NCI-H345 (cell line): Measurements from ENCODE around the gene HSF4.

Experiments used
- DNase-seq: peaks from one replicate; lab custom pipeline; 2025; lab: John Stamatoyannopoulos, UW

Gene HSF4

DNA sequence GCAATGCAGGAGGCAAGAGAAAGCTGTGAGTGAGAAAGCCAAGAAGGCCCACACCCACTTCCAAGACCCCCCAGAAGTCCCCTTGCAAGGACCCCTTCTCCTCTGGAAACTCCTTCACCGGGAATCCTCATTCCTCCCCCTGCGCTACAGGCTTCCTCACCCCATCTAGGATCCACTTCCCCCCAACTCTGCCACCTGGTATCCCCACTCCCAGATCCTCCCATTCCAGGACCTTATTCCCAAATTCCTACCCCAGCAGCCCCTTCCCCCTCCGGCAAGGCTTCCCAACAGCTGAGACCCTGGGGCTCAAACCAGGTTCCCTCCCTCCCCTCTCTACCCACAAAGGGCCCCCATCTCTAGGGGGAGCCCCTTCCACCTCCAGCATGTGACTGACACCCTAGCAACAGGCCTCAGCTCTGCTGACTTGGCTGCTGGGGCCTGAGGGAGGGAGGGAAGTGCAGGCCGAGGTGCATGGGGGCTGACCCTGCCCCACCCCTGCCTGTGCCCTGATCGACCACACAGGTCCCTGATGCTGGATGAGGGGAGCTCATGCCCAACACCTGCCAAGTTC lies 2.1 kb downstream of the HSF4 start:
- no peak for DNase-seq

DNA sequence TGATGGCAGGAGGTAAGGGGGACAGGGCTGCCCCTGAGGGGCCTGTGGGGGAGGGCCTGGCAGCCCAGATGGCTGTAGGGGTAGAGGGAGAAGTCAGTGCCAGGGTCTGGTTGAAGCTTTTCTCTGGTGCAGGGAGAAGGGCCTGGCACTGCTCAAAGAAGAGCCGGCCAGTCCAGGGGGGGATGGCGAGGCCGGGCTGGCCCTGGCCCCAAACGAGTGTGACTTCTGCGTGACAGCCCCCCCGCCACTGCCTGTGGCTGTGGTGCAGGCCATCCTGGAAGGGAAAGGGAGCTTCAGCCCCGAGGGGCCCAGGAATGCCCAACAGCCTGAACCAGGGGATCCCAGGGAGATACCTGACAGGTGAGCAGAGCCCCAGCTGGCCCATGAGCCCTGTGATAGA lies 3.0 kb downstream of the HSF4 start:
- DNase-seq: no peak

DNA sequence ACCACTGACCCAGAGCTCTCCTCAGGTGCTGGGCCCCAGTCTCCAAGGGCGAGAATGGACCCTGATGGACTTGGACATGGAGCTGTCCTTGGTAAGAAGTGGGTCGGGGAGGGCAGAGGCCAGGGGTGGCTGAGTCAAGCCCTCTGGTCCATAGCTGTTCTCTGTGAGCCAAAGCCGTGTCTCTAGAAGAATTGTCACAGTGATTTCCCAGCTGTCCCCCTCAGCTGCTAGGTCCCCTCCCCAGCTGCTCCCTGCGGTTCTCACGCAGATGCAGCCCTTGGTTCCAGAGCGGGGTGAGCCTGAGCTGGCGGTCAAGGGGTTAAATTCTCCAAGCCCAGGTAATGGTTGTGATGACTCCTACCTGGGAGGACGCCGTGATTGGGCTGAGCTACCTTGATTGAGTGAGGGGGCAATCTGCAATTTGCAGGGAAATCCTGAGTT lies 4.5 kb downstream of the HSF4 start:
- DNase-seq: no peak

DNA sequence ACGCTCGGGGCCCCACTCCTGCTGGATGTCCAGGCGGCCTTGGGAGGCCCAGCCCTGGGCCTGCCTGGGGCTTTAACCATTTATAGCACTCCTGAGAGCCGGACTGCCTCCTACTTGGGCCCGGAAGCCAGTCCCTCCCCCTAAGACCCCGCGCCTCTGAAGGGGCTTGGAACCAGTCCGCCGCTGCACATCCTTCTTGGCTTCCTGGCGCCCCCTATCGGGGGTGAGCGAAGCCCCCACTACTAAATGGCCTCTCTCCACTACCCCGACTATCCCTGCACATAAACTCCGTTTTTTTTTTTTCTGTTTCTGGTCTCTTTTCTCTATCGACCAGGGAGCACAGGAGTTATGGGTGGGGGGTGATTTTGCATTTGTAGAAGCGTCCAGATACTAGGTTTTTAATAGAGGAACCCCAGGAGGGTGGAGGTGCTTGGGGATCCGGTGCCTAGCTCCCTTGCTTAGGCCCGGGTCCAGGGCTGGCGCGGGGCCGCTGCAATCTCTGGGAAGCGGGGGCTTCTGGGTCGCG lies 5.2 kb downstream of the HSF4 start:
- DNase-seq: no peak

DNA sequence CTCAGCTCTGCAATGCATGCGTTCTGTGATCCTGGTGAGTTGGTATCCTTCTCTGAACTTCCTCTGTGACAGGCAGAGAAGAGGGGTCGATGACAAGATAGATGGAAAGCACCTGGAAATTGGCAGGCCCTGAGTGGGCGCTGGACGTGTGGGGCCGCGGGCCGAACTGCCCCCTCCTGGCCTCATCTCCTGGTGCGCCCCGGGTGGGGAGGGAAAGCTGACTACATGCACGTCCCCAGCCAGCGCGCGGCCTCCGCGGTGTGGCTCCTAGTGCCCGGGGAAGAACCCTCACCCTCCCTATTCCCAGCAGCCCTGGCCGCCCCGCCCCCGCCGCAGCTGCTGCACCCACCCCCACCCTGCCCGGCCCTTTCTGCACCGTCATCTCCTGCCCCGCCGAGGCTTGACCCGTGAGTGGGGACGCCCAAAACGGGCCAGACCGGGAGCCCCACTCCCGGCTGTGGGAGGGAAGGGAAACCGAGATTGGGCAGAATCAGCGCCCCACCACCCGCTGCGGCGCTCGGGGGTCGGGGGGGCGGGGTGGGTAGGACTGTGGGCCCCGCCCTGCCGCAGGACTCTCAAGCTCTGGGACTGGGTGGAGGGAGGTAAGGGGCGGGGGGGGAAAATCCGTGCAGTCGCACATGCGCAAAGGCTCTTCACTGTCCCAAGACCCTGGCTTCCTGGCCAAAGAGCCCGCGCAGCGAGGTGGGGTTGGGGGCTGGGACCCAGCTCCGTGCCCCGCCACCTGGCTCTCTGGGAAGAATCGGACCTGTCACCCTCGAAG lies 5.8 kb downstream of the HSF4 start, which contains the start of gene NOL3:
TSS of gene NOL3 (plus strand) at position 371 of the 781 bp plus-strand sequence.
- peak; percentile 73 for DNase-seq

DNA sequence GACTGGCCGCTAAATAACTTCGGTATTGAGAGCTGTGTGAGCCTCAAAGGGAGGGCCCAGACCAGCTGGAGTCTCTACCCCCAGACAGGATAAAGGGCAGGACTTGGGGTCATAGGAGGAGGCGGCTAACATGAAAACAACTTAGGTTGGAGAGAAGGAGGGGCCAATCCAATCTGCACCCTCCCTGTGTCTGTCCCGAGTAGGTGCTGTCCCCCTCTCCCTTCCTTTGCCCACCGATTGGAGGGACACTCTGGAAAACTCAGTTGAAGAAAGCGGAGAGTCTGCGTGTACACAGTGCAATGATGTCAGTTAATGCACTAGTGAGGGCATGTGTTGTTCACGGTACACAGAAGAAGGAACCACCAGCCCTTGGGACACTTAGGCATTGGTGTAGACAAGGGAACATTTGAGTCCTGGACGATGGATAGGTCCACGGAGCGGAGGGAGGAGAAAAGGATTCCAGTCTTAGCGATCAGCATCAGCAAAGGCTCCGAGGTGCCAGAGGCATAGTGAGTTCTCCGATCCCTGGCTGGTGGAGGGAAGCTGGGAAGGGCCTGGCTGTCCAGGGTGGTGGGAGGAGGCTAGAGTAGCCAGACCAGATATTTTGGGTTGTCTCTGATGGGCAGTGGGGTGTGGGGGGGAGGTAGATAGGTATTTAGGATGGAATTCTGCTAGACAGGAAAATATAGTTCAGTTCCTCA lies 6.6 kb downstream of the HSF4 start:
- no peak for DNase-seq

DNA sequence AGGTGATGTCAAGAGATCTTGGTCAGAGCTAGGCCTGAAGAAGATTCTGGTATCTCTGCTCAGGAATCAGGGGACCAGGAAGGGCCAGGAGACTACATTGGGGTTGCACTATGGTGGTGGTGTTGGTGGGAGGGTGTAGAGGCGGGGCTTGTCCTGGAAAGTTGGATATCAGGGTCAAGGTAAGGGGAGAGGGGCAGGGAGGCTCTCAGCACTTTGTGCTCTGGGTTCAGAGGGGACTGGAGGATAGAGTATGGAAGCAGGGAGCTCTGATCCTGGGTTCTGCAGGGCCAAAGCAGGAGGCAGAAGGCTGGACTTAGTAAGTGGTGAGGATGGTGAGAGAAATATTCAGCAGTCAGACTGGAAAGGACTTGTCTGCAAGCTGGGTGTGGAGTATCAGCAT lies 8.8 kb downstream of the HSF4 start:
- no peak for DNase-seq

DNA sequence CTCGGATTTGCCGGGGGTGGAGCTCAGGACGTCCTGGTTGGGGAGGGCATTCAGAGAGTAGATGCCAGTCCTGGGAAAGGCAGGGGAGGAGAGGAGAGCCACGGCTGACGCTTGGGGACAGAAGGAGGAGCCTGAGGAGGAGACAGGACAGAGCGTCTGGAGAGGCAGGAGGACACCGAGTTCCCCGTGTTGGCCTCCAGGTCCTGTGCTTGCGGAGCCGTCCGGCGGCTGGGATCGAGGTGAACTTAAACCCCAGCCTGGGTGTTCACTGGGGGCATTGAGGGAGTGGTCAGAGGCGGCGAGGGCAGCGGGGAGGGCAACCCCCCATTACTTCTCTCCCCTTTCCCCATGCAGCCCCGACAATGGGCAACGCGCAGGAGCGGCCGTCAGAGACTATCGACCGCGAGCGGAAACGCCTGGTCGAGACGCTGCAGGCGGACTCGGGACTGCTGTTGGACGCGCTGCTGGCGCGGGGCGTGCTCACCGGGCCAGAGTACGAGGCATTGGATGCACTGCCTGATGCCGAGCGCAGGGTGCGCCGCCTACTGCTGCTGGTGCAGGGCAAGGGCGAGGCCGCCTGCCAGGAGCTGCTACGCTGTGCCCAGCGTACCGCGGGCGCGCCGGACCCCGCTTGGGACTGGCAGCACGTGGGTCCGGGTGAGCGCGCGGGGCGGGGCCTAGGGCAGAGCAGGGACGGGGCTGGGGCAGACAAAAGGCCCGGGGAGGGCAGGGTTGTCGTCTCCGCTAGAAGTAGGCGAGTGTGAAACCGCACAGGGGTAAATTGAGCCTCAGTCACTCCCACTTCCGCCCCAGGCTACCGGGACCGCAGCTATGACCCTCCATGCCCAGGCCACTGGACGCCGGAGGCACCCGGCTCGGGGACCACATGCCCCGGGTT lies 9.5 kb downstream of the HSF4 start:
- DNase-seq: peak; percentile 47

DNA sequence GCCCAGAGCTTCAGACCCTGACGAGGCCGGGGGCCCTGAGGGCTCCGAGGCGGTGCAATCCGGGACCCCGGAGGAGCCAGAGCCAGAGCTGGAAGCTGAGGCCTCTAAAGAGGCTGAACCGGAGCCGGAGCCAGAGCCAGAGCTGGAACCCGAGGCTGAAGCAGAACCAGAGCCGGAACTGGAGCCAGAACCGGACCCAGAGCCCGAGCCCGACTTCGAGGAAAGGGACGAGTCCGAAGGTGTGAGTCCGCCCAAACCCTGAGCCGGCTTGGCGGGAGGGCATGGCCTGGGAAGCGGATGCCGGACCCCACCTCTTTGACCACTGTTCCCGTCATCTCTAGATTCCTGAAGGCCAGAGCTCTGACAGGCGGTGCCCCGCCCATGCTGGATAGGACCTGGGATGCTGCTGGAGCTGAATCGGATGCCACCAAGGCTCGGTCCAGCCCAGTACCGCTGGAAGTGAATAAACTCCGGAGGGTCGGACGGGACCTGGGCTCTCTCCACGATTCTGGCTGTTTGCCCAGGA lies 10.2 kb downstream of the HSF4 start:
- DNase-seq: no peak

DNA sequence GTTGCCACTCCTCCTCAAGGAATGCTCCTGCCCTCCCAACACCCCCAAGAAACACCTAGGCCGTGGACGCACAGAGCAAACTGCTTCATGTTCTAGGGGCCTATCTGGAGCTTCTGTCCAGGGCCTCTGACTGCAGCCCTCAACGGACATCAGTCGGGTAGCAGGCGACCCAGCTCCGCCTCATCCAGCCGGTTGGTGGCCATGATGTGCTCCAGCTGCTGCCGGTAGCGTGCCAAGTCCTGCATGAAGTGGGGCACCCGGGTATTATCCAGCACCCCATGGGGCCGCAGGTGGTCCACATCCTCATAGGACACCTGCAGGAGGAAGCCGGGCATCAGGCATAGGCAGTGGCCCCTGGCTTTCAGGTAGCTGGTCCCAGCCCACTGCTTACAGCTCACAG lies 12.1 kb downstream of the HSF4 start:
- DNase-seq: peak; percentile 73

DNA sequence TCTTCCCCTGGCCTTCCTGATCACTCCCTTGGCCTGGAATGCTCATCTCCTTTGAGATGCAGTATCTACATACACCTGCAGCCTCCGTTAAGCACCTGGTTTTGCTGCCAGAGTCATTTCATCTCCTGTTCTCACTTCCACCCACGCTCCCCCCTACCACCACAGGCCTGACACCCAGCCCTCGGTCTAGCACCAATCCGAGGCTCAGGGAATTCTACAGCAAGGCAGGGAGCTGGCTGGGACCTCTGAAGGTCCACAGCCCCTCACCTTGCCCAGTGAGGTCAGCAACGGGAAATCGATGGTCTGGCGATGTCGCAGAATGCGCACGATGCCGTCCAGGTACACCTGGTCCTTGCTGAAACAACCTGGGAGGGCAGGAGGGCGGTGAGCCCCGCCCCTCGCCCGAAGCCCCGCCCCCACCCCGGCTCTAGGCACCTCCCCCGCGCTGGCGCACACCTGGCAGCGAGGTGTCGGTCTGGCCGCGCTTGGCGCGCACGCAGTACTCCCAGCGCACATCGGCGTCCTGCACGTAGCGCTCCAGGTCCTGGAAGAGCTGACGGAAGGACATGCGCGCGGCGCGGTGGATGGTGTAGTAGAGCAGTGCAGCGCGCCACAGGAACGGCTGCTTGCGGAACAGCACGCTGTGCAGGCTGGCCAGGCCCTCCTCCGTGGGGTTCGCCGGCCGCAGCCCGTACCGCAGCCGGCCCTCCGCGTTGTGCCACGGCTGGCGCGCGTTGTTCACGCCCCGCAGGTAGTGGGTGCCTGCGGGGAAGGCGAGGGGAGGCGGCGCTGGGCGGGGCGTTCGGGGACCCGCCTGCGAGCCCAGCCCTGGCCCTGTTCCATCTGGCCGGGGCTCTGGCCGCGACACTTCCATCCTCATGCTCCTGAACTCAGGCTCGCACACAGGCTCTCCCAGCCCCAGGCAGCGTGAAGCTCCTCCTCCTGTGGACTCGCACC lies 13.5 kb downstream of the HSF4 start:
- peak; percentile 90 for DNase-seq

DNA sequence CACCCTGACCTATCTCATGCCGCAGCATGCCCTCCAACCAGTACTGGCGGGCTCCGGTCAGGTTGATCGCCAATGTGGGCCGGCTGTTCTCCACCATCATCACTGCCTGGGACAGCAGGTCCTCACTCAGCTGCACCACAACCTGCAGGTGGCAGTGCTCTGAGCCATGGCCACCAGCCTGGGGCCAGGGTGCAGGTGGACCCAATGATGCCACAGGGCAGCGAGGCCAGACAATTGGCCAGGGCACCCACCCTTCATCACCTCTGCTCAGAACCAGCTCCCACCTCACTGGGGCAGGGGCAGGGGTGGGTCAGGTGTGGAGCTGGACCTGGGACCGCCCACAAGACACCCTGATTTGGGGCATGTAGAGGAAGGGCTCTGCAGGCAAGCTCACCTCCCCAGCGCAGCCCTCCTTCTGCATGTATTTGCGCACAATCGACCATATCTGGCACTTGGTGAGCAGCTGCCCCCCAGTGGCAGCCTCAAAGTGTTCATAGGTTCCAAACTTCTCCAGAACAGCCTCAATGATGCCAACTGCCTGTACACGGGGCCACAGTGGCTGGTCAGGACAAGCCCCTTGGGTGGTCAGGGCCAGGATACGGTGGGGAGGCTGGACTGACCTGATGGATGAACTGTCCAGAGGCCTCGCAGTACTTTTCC lies 15.0 kb downstream of the HSF4 start:
- no peak for DNase-seq

DNA sequence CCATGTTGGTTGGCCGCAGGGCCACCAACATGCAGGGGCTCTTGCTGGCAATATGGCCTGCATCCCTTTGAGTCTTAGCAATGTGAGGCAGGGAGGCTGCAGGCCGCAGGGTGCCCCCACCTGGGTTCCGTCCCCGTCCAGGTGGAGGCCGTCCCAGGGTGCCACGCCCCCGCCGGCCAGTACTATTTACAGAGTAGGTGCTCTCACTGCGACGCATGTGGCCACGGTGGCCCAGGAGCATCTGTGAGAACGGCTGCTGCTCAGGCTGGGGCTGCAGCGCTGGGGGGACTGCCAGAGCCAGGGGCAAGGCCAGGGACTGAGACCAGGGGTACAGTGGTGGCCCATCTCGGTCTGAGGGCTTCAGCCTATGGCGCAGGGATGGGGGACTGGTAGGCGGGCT lies 15.6 kb downstream of the HSF4 start:
- DNase-seq: no peak

DNA sequence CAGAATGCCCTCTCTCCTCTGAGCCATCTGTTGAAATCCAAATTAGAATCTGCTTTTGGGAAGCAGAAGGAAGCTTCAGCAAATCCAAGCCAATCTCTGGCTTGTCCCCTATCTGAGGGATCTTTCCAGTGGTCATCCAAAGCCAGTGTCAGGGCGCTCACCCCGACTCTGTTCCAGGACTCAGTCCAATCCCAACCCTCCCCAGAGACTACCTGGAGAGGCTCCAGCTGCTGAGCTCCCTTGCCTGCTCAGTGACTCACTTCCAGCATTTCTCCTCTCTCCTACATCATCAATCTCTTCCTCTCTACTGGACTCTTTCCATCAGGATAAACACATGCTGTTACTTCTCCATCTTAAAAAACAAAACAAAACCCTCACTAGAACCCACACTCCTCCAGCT lies 16.8 kb downstream of the HSF4 start:
- DNase-seq: no peak

DNA sequence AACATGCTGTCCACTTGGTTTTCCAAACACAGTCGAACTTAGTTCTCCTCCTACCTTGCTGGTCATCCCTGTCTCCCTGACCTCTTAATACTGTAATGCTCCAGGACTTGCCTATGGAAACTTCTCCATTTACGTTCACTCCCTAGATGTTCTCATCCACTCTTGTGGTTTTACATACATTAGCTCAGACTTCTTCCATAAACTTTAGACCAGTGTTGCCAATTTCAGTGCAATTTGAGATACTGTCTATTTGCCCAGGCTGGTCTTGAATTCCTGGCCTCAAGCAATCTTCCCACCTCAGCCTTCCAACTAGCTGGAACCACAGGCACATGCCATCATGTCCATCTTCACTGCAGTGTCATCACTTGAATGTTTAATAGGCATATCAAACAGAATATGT lies 17.7 kb downstream of the HSF4 start:
- no peak for DNase-seq

DNA sequence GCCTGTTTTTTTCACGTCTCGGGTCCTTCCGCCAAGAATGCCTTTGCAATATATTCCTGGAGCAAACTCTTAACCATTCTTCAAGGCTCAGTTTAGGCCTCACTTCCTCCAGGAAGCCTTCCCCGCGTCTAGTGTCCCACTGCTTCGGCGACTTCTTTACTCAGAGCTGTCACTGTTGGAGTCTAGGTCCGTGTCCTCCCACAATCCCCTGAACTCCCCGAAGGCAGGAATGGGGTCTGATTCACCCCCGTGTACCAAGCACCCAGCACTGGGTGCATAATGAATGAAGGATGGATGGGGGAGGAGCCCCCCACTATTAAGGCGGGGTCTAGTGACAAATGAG lies 18.7 kb downstream of the HSF4 start:
- no peak for DNase-seq

DNA sequence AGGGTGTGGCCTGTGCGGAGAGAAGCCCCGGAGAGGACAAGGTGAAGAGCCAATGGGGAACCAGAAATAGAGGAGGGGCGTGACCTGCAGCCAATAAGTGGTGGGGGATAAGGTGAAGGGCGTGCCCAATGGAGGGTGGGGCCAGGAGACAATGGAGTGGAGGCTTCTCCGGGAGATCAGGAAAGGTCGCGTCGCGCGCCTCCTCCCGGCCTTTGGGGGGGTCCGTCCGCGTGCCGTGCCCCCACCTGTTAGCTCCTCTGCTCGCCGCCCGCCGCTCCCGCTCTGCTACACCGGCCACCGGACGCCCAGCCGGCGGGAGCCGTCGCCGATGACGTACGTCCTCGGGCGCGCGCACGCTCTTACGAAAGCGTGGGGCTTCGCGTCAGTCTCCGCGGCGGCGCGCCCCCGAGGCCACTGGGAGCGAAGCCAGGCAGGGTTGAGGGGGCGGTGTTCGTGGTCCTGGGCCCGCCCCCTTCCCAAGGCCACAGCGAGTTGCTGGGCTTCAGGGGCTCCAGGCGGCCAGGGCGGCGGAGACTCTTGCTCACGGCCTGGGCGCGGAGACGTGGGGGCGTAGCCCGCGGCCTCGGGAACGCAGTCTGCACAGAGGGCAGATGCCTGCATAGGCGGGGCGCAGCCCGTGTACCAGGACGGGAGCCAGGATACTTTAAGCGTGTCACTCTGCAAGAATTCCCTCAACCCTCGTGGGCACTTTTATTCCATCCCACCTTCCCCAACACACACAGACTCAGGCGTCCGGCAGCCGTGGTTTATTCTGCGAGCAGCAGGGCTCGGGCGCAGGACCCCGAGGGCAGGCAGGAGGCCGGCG lies 19.3 kb downstream of the HSF4 start, which contains the start of gene MATCAP1:
TSS of gene MATCAP1 (minus strand) at position 337 of the 826 bp plus-strand sequence. CDS start 3,353 bp downstream, outside the sequence.
- peak; percentile 94 for DNase-seq

DNA sequence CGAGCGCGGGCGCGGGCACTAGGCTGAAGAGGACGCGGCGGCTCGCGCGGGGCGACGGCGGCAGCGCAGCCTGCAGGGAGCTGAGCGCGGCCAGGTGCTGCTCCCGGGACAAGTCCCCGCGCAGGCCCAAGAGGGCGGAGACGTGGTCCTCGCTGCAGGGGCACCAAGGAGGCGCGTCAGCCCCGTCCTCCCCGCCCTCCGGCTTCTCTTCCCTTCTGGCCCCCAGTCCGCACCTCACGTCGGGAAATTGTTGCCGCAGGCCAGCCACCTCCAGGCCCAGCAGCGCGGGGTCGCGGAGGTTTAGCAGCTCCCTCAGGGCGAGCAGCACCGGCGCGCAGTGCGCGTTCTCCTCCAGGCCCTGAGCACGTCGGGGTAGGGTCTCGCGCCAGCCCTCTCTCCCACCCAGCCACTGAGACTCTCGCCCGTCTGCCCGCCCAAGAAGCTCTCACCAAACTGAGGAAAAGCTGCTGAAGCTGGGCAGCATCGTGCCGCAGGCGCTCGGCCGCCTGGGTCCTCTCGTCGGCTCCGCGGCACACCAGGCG lies 20.0 kb downstream of the HSF4 start:
- DNase-seq: peak; percentile 59
